Skeletal muscle tissue (tissue), 4 donors: ENCODE measurements around the gene TCF12. TPM values are rescaled to one million over a fixed set of nuclear protein-coding genes. Genes with fewer than 3 reads are reported as not detected.

Experiments used
- H3K27ac ChIP-seq: one replicate; pipeline ENCODE4 v1.7.0; 2013; ENCODE audit warnings: mild to moderate bottlenecking, low read depth, low read length, inconsistent platforms
- H3K27me3 ChIP-seq, 3 donors: one replicate each; pipeline ENCODE4 v1.7.0; 2013; ENCODE audit warnings: low read length in 3 of 3; ENCODE audit not compliant: control insufficient read depth in 3 of 3, insufficient read depth in 3 of 3
- H3K36me3 ChIP-seq, 3 donors: one replicate each; pipeline ENCODE4 v1.7.0; 2013; ENCODE audit warnings: low read length in 3 of 3; ENCODE audit not compliant: control insufficient read depth in 3 of 3, insufficient read depth in 3 of 3
- H3K4me1 ChIP-seq, 3 donors: one replicate each; pipeline ENCODE4 v1.7.0; 2013; ENCODE audit warnings: low read length in 3 of 3, mild to moderate bottlenecking in 3 of 3; ENCODE audit not compliant: control insufficient read depth in 3 of 3, insufficient read depth in 3 of 3
- H3K4me3 ChIP-seq, 3 donors: one replicate each; pipeline ENCODE4 v1.7.0; 2013; ENCODE audit warnings: low read length in 3 of 3
- H3K9ac ChIP-seq, 3 donors: one replicate each; pipeline ENCODE4 v1.7.0; 2013; ENCODE audit warnings: low read length in 3 of 3, mild to moderate bottlenecking in 3 of 3, moderate library complexity in 2 of 3, low read depth in 1 of 3
- H3K9me3 ChIP-seq, 3 donors: one replicate each; pipeline ENCODE4 v1.7.0; 2013; ENCODE audit warnings: low read length in 3 of 3; ENCODE audit not compliant: control insufficient read depth in 3 of 3
- total RNA-seq: library from RNA; depleted of rRNA; stranded (reverse); fragments of >200 nt; gene quantifications from one replicate; pipeline ENCODE4 v1.2.3, GENCODE V29; 2014
- donor health status: Osteomylitis.

The TCF12 gene
- total RNA-seq, 1 donor from 2014 or later: 136 TPM

- H3K36me3 ChIP-seq: no peaks in the 10 kb centered on the region
- peaks cover 4 to 10% (median 9%) of the 10 kb centered on the region in 3 donors for H3K4me1 ChIP-seq
- no peaks in the 10 kb centered on the region for H3K9me3 ChIP-seq
- no peaks in the 10 kb centered on the region for H3K27me3 ChIP-seq
- H3K4me3 ChIP-seq: peak overlapping the region; percentile 67 to 78 (median 78)
- no peak overlapping the region for H3K27ac ChIP-seq
- peak overlapping the region; percentile 66 to 81 (median 78) for H3K9ac ChIP-seq
Measured at GRCh38 chr15:57306161-57306943, 387.9 kb downstream of the TCF12 start.

- Histone ChIP-seq H3K36me3 (no peaks in the 10 kb centered on the region), H3K27me3 (no peaks in the 10 kb centered on the region), H3K9me3 (no peaks in the 10 kb centered on the region), H3K4me1 (peaks cover 4 to 11% (median 9%) of the 10 kb centered on the region in 3 donors), H3K27ac (no peak overlapping the region), H3K4me3 (peak overlapping the region; percentile 30 to 78 (median 67)), H3K9ac (peak overlapping the region; percentile 10 to 78 (median 66))
Measured at GRCh38 chr15:57306944-57307411, 388.5 kb downstream of the TCF12 start.

- H3K4me3 ChIP-seq: no peak overlapping the region
Measured at GRCh38 chr15:57307527-57308169, 389.2 kb downstream of the TCF12 start.

GRCh38 chr15:57308170-57308545, 389.7 kb downstream of the TCF12 start:
- Histone ChIP-seq H3K4me1 (peaks cover 4 to 22% (median 17%) of the 10 kb centered on the region in 3 donors), H3K27me3 (no peaks in the 10 kb centered on the region), H3K36me3 (no peaks in the 10 kb centered on the region), H3K4me3 (no peak overlapping the region), H3K9me3 (no peaks in the 10 kb centered on the region), H3K27ac (no peak overlapping the region), H3K9ac (no peak overlapping the region)

More at GRCh38 chr15:57307527-57308169, 389.2 kb downstream of the TCF12 start:
- H3K27ac ChIP-seq: no peak overlapping the region
- no peak overlapping the region for H3K9ac ChIP-seq
- peaks cover 4 to 17% (median 12%) of the 10 kb centered on the region in 3 donors for H3K4me1 ChIP-seq
- no peaks in the 10 kb centered on the region for H3K27me3 ChIP-seq
- no peaks in the 10 kb centered on the region for H3K36me3 ChIP-seq
- no peaks in the 10 kb centered on the region for H3K9me3 ChIP-seq

GRCh38 chr15:57309856-57310760, 391.7 kb downstream of the TCF12 start:
- H3K9ac ChIP-seq: no peak overlapping the region
- no peak overlapping the region for H3K4me3 ChIP-seq
- peaks cover 4 to 23% (median 17%) of the 10 kb centered on the region in 3 donors for H3K4me1 ChIP-seq
- no peak overlapping the region for H3K27ac ChIP-seq
- H3K9me3 ChIP-seq: no peaks in the 10 kb centered on the region
- H3K27me3 ChIP-seq: no peaks in the 10 kb centered on the region
- no peaks in the 10 kb centered on the region for H3K36me3 ChIP-seq

- no peaks in the 10 kb centered on the region for H3K9me3 ChIP-seq
- H3K9ac ChIP-seq: no peak overlapping the region
- no peaks in the 10 kb centered on the region for H3K36me3 ChIP-seq
- H3K4me1 ChIP-seq: peaks cover 4 to 23% (median 16%) of the 10 kb centered on the region in 3 donors
- H3K4me3 ChIP-seq: no peak overlapping the region
- no peak overlapping the region for H3K27ac ChIP-seq
- no peaks in the 10 kb centered on the region for H3K27me3 ChIP-seq
Measured at GRCh38 chr15:57310876-57311275, 392.4 kb downstream of the TCF12 start.

GRCh38 chr15:57312006-57312317, 393.5 kb downstream of the TCF12 start:
- Histone ChIP-seq H3K27me3 (no peaks in the 10 kb centered on the region), H3K9me3 (no peaks in the 10 kb centered on the region), H3K9ac (no peak overlapping the region), H3K4me3 (no peak overlapping the region), H3K27ac (peak overlapping the region; percentile 70), H3K4me1 (peaks cover 0 to 15% (median 8%) of the 10 kb centered on the region in 3 donors), H3K36me3 (no peaks in the 10 kb centered on the region)

GRCh38 chr15:57312318-57313133, 394.1 kb downstream of the TCF12 start:
- Histone ChIP-seq H3K27ac (peak overlapping the region; percentile 70), H3K9ac (peak overlapping the region; percentile 17 to 41 (median 33)), H3K4me1 (peaks cover 0 to 13% (median 8%) of the 10 kb centered on the region in 3 donors), H3K4me3 (no peak overlapping the region), H3K36me3 (no peaks in the 10 kb centered on the region), H3K27me3 (no peaks in the 10 kb centered on the region), H3K9me3 (no peaks in the 10 kb centered on the region)

- no peak overlapping the region for H3K4me3 ChIP-seq
- H3K9me3 ChIP-seq: no peaks in the 10 kb centered on the region
- no peaks in the 10 kb centered on the region for H3K36me3 ChIP-seq
Measured at GRCh38 chr15:57313134-57313483, 394.7 kb downstream of the TCF12 start.

More at GRCh38 chr15:57313134-57313483, 394.7 kb downstream of the TCF12 start:
- H3K9ac ChIP-seq: peak overlapping the region; percentile 17 to 41 (median 33)
- H3K27ac ChIP-seq: peak overlapping the region; percentile 70
- H3K4me1 ChIP-seq: peaks cover 0 to 13% (median 8%) of the 10 kb centered on the region in 3 donors
- H3K27me3 ChIP-seq: no peaks in the 10 kb centered on the region
